Thoracic aorta (tissue), 2 donors: ENCODE data around the gene EDN3. TPM values are rescaled to one million over a fixed set of nuclear protein-coding genes. Genes with fewer than 3 reads are reported as not detected.

ENCODE experiments used
- ATAC-seq: fragments of 150-250 bp; one replicate; pipeline ENCODE4 v1.8.0; 2017; ENCODE audit warnings: low read depth; ENCODE audit not compliant: insufficient number of reproducible peaks, low FRiP score
- DNase-seq: peaks from one replicate; pipeline ENCODE4 v3.0.0-alpha.2; 2020; ENCODE audit warnings: low spot score
- H3K27ac ChIP-seq, 2 donors: fragments of 200-600 bp; sonication (generic); 1 replicate in 1 of 2; 2 replicates in 1 of 2; pipeline ENCODE4 v1.5.1; 2016; ENCODE audit warnings: mild to moderate bottlenecking in 2 of 2, moderate library complexity in 2 of 2
- H3K27me3 ChIP-seq: fragments of 200-600 bp; sonication (generic); replicated peaks from 2 replicates; pipeline ENCODE4 v1.6.0; 2016; ENCODE audit warnings: mild to moderate bottlenecking; ENCODE audit not compliant: insufficient read depth
- H3K36me3 ChIP-seq: fragments of 200-600 bp; sonication (generic); one replicate; pipeline ENCODE4 v1.5.1; 2016
- H3K4me1 ChIP-seq, 2 donors: fragments of 200-600 bp; sonication (generic); 1 replicate in 1 of 2; 2 replicates in 1 of 2; pipeline versions ENCODE4 v1.5.1 to v1.6.0; 2016; ENCODE audit warnings: low read depth in 2 of 2, mild to moderate bottlenecking in 1 of 2; ENCODE audit not compliant: control insufficient read depth in 1 of 2
- H3K4me3 ChIP-seq: fragments of 200-600 bp; sonication (generic); 2 replicates; pipeline ENCODE4 v1.5.1; 2016; ENCODE audit warnings: mild to moderate bottlenecking
- H3K9me3 ChIP-seq: fragments of 200-600 bp; sonication (generic); 2 replicates; pipeline ENCODE4 v1.5.1; 2016
- CTCF ChIP-seq: fragments of 200-600 bp; sonication (generic); IDR thresholded peaks from one replicate; pipeline ENCODE4 v1.5.1; 2019; ENCODE audit warnings: antibody characterized with exemption
- total RNA-seq, 2 donors: library from RNA; depleted of rRNA; stranded (reverse); fragments of >200 nt; gene quantifications; one replicate each; pipeline versions ENCODE4 v1.1.0 to v1.2.3, GENCODE V29; 2016

EDN3 gene
- total RNA-seq, result not detected

- ATAC-seq, result no peak
- TF ChIP-seq CTCF, result no peak
- H3K4me1 ChIP-seq, result no peaks in the 10 kb centered on the region
- DNase-seq, result no peak
- H3K27me3 ChIP-seq, result no peaks in the 10 kb centered on the region
- no peaks in the 10 kb centered on the region for H3K9me3 ChIP-seq
- no peaks in the 10 kb centered on the region for H3K36me3 ChIP-seq
- no peak within 1 kb of the TSS for H3K4me3 ChIP-seq
- H3K27ac ChIP-seq, result no peak within 1 kb of the TSS
Observed at GRCh38 chr20:59300333-59301081, at the start of gene EDN3. TSS of gene EDN3 (plus strand) at chr20:59300611. CDS start at chr20:59300813, 202 bp downstream.

- DNase-seq (no peak), ATAC-seq (no peak)
- Histone ChIP-seq H3K36me3 (no peaks in the 10 kb centered on the region), H3K27me3 (no peaks in the 10 kb centered on the region), H3K9me3 (no peaks in the 10 kb centered on the region), H3K27ac (no peak overlapping the region), H3K4me1 (no peaks in the 10 kb centered on the region), H3K4me3 (no peak overlapping the region)
- no peak for TF ChIP-seq CTCF
Observed at GRCh38 chr20:59253325-59253724, 47.1 kb upstream of the EDN3 start.

GRCh38 chr20:59253779-59254319 lies 46.6 kb upstream of the EDN3 start:
- no peaks in the 10 kb centered on the region for H3K36me3 ChIP-seq
- H3K9me3 ChIP-seq, result no peaks in the 10 kb centered on the region
- DNase-seq, result no peak
- H3K27ac ChIP-seq, result no peak overlapping the region
- H3K27me3 ChIP-seq, result no peaks in the 10 kb centered on the region
- ATAC-seq, result no peak
- TF ChIP-seq CTCF, result no peak
- H3K4me3 ChIP-seq, result no peak overlapping the region
- H3K4me1 ChIP-seq, result no peaks in the 10 kb centered on the region

GRCh38 chr20:59255256-59255655 lies 45.2 kb upstream of the EDN3 start:
- H3K9me3 ChIP-seq, result no peaks in the 10 kb centered on the region
- no peaks in the 10 kb centered on the region for H3K36me3 ChIP-seq
- H3K27me3 ChIP-seq, result no peaks in the 10 kb centered on the region
- H3K27ac ChIP-seq, result no peak overlapping the region
- no peak overlapping the region for H3K4me3 ChIP-seq
- no peak for TF ChIP-seq CTCF
- ATAC-seq, result no peak
- H3K4me1 ChIP-seq, result no peaks in the 10 kb centered on the region
- DNase-seq, result no peak

GRCh38 chr20:59258221-59258621 lies 42.2 kb upstream of the EDN3 start:
- Histone ChIP-seq H3K9me3 (no peaks in the 10 kb centered on the region), H3K4me1 (no peaks in the 10 kb centered on the region), H3K4me3 (no peak overlapping the region), H3K27ac (no peak overlapping the region), H3K36me3 (no peaks in the 10 kb centered on the region), H3K27me3 (no peaks in the 10 kb centered on the region)
- TF ChIP-seq CTCF, result no peak
- ATAC-seq (no peak), DNase-seq (no peak)
